Activated CD8-positive, alpha-beta memory T cell treated with anti-CD3 and anti-CD28 coated beads for 48 hours (primary cell): ENCODE measurements around the gene LRR1.
"Not testable (repeated sequence)": the region's sequence is repeated elsewhere in the genome, so short reads cannot be mapped to it uniquely, and the experiment has no call there.

Source experiments
- DNase-seq, 3 experiments: peaks; one replicate each; pipeline ENCODE4 v3.0.0-alpha.2; 2020; ENCODE audit warnings: low read depth in 2 of 3, low spot score in 2 of 3

Gene LRR1

GRCh38 chr14:49598485-49599300 lies at the start of gene LRR1:
TSS of gene LRR1 (plus strand) at chr14:49598940. CDS start at chr14:49599021, 81 bp downstream.
- peak; percentile 66 to 94 (median 83) for DNase-seq

- no peak for DNase-seq
Measured at GRCh38 chr14:49549446-49549845, 49.3 kb upstream of the LRR1 start.

DNA sequence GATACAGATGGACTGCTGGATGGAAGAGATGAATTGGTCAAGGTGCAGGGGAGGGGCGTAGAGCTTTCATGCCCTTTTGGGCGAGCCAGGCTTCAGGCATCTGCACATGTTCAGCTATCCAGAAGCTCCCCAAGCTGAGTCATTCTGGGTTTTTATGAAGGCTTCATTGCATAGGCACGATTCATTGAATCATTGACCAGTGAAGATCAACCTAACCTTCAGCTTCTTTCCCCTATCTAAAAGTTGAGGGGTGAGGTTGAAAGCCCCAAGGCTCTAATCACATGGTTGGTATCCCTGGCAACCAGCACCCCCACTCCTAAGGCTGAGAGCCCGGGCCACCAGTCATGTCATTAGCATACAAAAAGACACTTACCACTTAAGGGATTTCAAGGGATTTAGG lies 48.9 kb upstream of the LRR1 start:
- DNase-seq = no peak

GRCh38 chr14:49550286-49551184 lies 48.2 kb upstream of the LRR1 start:
- DNase-seq = no peak

GRCh38 chr14:49551569-49551968 lies 47.2 kb upstream of the LRR1 start:
- no peak for DNase-seq

DNA sequence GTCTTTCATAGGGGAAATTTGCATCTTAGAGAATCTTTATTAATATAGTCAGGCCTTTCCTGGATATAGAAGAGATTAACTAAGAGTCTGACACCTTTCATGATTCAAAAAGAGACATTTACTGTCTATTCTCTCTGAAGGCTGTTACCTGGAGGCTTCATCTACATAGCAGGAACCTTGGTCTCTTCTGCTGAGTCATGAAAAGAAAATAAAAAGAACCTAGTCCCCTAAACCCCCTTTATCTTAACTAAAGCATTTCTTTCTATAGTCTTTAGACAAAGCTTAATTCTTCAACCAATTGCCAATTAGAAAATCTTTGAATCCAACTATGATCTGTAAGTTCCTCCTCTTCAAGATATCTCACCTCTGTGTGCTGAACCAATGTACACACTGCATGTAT lies 45.6 kb upstream of the LRR1 start:
- DNase-seq = no peak

- no peak for DNase-seq
Measured at GRCh38 chr14:49553892-49554291, 44.8 kb upstream of the LRR1 start.

DNA sequence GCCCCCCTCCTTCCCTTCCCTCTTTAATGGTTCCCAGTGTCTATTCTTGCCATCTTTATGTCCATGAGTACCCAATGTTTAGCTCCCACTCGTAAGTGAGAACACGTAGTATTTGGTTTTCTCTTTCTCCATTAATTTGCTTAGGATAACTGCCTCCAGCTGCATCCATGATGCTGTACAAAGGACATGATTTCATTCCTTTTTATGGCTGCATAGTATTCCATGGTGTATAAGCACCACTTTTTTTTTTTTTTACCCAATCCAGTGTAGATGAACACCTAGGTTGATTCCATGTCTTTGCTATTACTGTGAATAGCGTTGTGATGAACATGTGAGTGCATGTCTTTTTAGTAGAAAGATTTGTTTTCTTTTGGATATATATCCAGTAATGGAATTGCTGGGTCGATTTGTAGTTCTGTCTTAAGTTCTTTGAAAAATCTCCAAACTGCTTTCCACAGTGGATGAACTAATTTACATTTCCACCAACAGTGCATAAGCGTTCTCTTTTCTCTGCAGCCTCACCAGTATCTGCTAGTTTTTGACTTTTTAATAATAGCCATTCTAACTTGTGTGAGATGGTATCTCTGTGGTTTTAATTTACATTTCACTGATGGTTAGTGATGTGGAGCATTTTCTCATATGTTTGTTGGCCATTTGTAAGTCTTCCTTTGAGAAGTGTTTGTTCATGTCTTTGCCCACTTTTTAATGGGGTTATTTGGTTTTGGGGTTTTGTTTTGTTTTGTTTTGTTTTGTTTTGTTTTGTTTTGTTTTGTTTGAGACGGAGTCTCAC lies 38.6 kb upstream of the LRR1 start:
- no peak for DNase-seq

- no peak for DNase-seq
Measured at GRCh38 chr14:49566714-49567113, 32.0 kb upstream of the LRR1 start.

DNA sequence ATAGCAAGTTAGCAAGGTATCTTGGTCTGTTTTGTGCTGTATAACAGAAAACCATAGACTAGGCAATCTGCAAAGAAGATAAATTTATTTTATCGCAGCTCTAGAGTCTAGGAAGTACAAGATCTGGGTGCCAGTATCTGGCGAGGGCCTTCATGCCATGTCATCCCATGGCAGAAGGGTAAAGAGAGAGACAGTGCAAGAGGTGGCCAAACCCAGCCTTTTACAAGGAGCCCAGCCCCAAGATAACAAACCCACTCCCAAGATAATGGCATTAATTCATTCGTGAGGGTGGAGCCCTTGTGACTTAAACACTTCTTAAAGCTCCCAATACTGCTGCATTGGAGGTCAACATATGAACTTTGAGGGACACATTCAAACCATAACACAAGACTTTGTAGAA lies 29.5 kb upstream of the LRR1 start:
- DNase-seq = no peak

DNA sequence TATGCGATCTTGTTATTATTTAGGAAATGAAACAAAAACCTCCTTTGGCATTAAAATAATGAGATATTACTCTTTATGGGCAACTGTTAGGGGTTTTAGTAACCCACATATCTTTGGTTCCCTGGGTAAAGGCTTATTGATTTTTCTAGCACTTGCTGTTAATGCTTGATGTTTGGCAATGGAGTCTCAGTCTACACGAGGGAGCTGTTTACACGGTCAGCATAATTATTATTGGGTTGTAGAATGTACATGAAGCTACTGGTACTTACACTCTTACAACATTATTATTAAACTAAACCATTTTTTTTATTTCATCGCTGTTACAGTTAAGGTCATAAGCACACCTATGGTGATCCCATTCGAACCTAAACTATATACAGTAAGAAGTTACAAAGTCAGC lies 24.7 kb upstream of the LRR1 start:
- no peak for DNase-seq

DNA sequence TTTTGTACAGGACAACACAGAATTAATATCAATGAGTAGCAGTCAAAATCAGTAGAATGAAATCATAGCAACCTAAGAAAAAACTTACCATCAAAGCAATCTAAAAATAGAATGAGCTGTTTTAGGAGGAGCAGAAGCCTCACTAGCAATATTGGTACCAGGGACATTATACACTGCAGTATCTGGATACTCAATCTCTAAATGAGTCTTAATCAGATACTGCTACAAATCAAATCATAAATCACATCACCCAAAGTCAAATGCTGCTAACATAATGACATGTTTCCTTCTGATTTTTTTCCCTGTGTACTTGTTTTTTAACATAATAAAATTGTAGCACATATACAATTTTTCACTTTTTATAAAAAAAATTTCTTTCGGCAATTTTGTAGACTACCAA lies 20.6 kb upstream of the LRR1 start:
- no peak for DNase-seq

GRCh38 chr14:49579841-49580240 lies 18.9 kb upstream of the LRR1 start:
- no peak for DNase-seq

GRCh38 chr14:49581209-49582112 lies 17.3 kb upstream of the LRR1 start:
- no peak for DNase-seq

GRCh38 chr14:49582113-49582977 lies 16.4 kb upstream of the LRR1 start:
- DNase-seq = no peak

GRCh38 chr14:49583629-49584028 lies 15.1 kb upstream of the LRR1 start:
- DNase-seq = no peak

- DNase-seq = no peak
Measured at GRCh38 chr14:49584058-49584457, 14.7 kb upstream of the LRR1 start.

- not testable (repeated sequence) for DNase-seq
Measured at GRCh38 chr14:49584981-49585640, 13.6 kb upstream of the LRR1 start.
